Rectal smooth muscle tissue (tissue), 1 donor: ENCODE results near the gene PTCD3.
A peak's percentile ranks its signal among the peaks of the same experiment; 100 is the strongest.

Experiments
- H3K27ac ChIP-seq: one replicate; pipeline ENCODE4 v1.7.0; 2013; ENCODE audit warnings: low read depth, low read length, inconsistent platforms
- H3K27me3 ChIP-seq: one replicate; pipeline ENCODE4 v1.7.0; 2013; ENCODE audit warnings: low read length; ENCODE audit not compliant: control insufficient read depth, insufficient read depth
- H3K36me3 ChIP-seq: one replicate; pipeline ENCODE4 v1.7.0; 2013; ENCODE audit warnings: low read length; ENCODE audit not compliant: control insufficient read depth, insufficient read depth
- H3K4me1 ChIP-seq: one replicate; pipeline ENCODE4 v1.7.0; 2013; ENCODE audit warnings: low read length; ENCODE audit not compliant: control insufficient read depth, insufficient read depth
- H3K4me3 ChIP-seq: one replicate; pipeline ENCODE4 v1.7.0; 2013; ENCODE audit warnings: low read length
- H3K9ac ChIP-seq: one replicate; pipeline ENCODE4 v1.7.0; 2013; ENCODE audit warnings: low read length

Gene PTCD3

GRCh38 chr2:86097114-86097896 is 8.7 kb upstream of the PTCD3 start:
- peaks cover 15% of the 10 kb centered on the region for H3K36me3 ChIP-seq
- no peak overlapping the region for H3K4me3 ChIP-seq
- no peaks in the 10 kb centered on the region for H3K27me3 ChIP-seq
- no peaks in the 10 kb centered on the region for H3K4me1 ChIP-seq
- H3K27ac ChIP-seq = no peak overlapping the region
- H3K9ac ChIP-seq = no peak overlapping the region

GRCh38 chr2:86097913-86098312 is 8.1 kb upstream of the PTCD3 start:
- Histone ChIP-seq H3K27ac (no peak overlapping the region), H3K9ac (no peak overlapping the region), H3K36me3 (peaks cover 15% of the 10 kb centered on the region), H3K4me1 (no peaks in the 10 kb centered on the region), H3K4me3 (no peak overlapping the region), H3K27me3 (no peaks in the 10 kb centered on the region)

- no peak overlapping the region for H3K27ac ChIP-seq
These were observed 3.9 kb upstream of the PTCD3 start for GRCh38 chr2:86102157-86102556.

GRCh38 chr2:86105252-86105968 is 625 bp upstream of the PTCD3 start, which contains the start of gene POLR1A:
Gene POLR1A, minus strand, starts transcription at chr2:86105886. Its CDS starts 110 bp downstream, at chr2:86105776.
- H3K4me3 ChIP-seq = peak within 1 kb of the TSS; percentile 99
- peaks cover 3% of the 10 kb centered on the region for H3K36me3 ChIP-seq
- H3K9ac ChIP-seq = peak within 1 kb of the TSS; percentile 88
- H3K4me1 ChIP-seq = peaks cover 20% of the 10 kb centered on the region
- H3K27ac ChIP-seq = peak within 1 kb of the TSS; percentile 88
- H3K27me3 ChIP-seq = no peaks in the 10 kb centered on the region

More at GRCh38 chr2:86102157-86102556, 3.9 kb upstream of the PTCD3 start:
- H3K4me1 ChIP-seq = peaks cover 14% of the 10 kb centered on the region
- H3K9ac ChIP-seq = no peak overlapping the region
- peaks cover 8% of the 10 kb centered on the region for H3K36me3 ChIP-seq
- no peaks in the 10 kb centered on the region for H3K27me3 ChIP-seq
- H3K4me3 ChIP-seq = no peak overlapping the region

- Histone ChIP-seq H3K4me3 (peak overlapping the region; percentile 99), H3K9ac (peak overlapping the region; percentile 85), H3K27me3 (no peaks in the 10 kb centered on the region), H3K27ac (no peak overlapping the region), H3K4me1 (peaks cover 20% of the 10 kb centered on the region), H3K36me3 (peaks cover 6% of the 10 kb centered on the region)
These were observed 996 bp downstream of the PTCD3 start for GRCh38 chr2:86107031-86107430.

GRCh38 chr2:86118130-86118529 is 12.1 kb downstream of the PTCD3 start:
- Histone ChIP-seq H3K4me3 (no peak overlapping the region), H3K36me3 (peaks cover 44% of the 10 kb centered on the region), H3K4me1 (peaks cover 2% of the 10 kb centered on the region), H3K27me3 (no peaks in the 10 kb centered on the region), H3K27ac (no peak overlapping the region), H3K9ac (no peak overlapping the region)

GRCh38 chr2:86123328-86123925 is 17.4 kb downstream of the PTCD3 start:
- peaks cover 37% of the 10 kb centered on the region for H3K36me3 ChIP-seq
- no peak overlapping the region for H3K27ac ChIP-seq
- no peaks in the 10 kb centered on the region for H3K4me1 ChIP-seq
- H3K27me3 ChIP-seq = no peaks in the 10 kb centered on the region
- H3K9ac ChIP-seq = no peak overlapping the region
- H3K4me3 ChIP-seq = no peak overlapping the region

- Histone ChIP-seq H3K27ac (no peak overlapping the region), H3K36me3 (peaks cover 42% of the 10 kb centered on the region), H3K9ac (no peak overlapping the region), H3K27me3 (no peaks in the 10 kb centered on the region), H3K4me3 (no peak overlapping the region), H3K4me1 (no peaks in the 10 kb centered on the region)
These were observed 18.6 kb downstream of the PTCD3 start for GRCh38 chr2:86124683-86125082.

- Histone ChIP-seq H3K27me3 (no peaks in the 10 kb centered on the region), H3K4me1 (no peaks in the 10 kb centered on the region), H3K4me3 (no peak overlapping the region), H3K36me3 (peaks cover 73% of the 10 kb centered on the region), H3K9ac (no peak overlapping the region), H3K27ac (no peak overlapping the region)
These were observed 28.7 kb downstream of the PTCD3 start for GRCh38 chr2:86134709-86135108.

GRCh38 chr2:86135653-86136052 is 29.6 kb downstream of the PTCD3 start:
- Histone ChIP-seq H3K27me3 (no peaks in the 10 kb centered on the region), H3K9ac (no peak overlapping the region), H3K4me1 (no peaks in the 10 kb centered on the region), H3K4me3 (no peak overlapping the region), H3K36me3 (peaks cover 74% of the 10 kb centered on the region), H3K27ac (no peak overlapping the region)

- H3K27me3 ChIP-seq = no peaks in the 10 kb centered on the region
- H3K27ac ChIP-seq = no peak overlapping the region
- H3K4me1 ChIP-seq = no peaks in the 10 kb centered on the region
- H3K4me3 ChIP-seq = no peak overlapping the region
- H3K9ac ChIP-seq = no peak overlapping the region
- peaks cover 76% of the 10 kb centered on the region for H3K36me3 ChIP-seq
These were observed 30.1 kb downstream of the PTCD3 start for GRCh38 chr2:86136141-86136540.

GRCh38 chr2:86138736-86139625 is 32.9 kb downstream of the PTCD3 start:
- Histone ChIP-seq H3K4me1 (no peaks in the 10 kb centered on the region), H3K9ac (no peak overlapping the region), H3K4me3 (no peak overlapping the region), H3K27me3 (no peaks in the 10 kb centered on the region), H3K36me3 (peaks cover 62% of the 10 kb centered on the region), H3K27ac (no peak overlapping the region)
